Left cardiac atrium (tissue), 4 donors: ENCODE data around the gene CDKN2B. TPM values are rescaled to one million over a fixed set of nuclear protein-coding genes. Genes with fewer than 3 reads are reported as not detected.
A peak's percentile ranks its signal among the peaks of the same experiment; 100 is the strongest.
"Not testable (repeated sequence)": the region's sequence is repeated elsewhere in the genome, so short reads cannot be mapped to it uniquely, and the experiment has no call there.

Experiments
- ATAC-seq, 2 donors: fragments of 200-7000 bp; cut with Tn5 transposase; one replicate each; pipeline ENCODE4 v1.9.1; 2020; ENCODE audit warnings: mild to moderate bottlenecking in 2 of 2, moderate library complexity in 2 of 2
- DNase-seq: peaks from one replicate; pipeline ENCODE4 v3.0.0-alpha.2; 2020
- intact Hi-C, 2 donors: fragments of 100-400 bp; cut with DNase I; formaldehyde crosslinking; loops; one replicate each; pipeline versions ENCODE4 v1.14.1 to v1.15.1; 2022 to 2023
- total RNA-seq, 2 donors: library from RNA; stranded (reverse); fragmentation: NEBNext Ultra II Directional; extraction: Animal tissue kit (Norgen Biotek cat#: 25700); gene quantifications; one replicate each; pipeline ENCODE4 v1.2.1, GENCODE V29; 2021
- donor health status: DM: no; HTN: yes; CAD: no.
- donor health status: DM: no; HTN: yes; CAD: no; lungs with severe emphysema.
- donor health status: DM: yes; HTN: yes; CAD: no.
- donor health status: Dilated cardiomyopathy.

CDKN2B gene
- total RNA-seq, 2 donors from 2014 or later, result 3.6 to 7.9 TPM

GRCh38 chr9:21982391-21982790, 26.7 kb downstream of the CDKN2B start:
- no peak for ATAC-seq
- intact Hi-C loops, result no loop called here
- no peak for DNase-seq

GRCh38 chr9:21976334-21976875, 32.7 kb downstream of the CDKN2B start:
- DNase-seq (no peak), ATAC-seq (no peak)
- intact Hi-C loops, result no loop called here

DNA sequence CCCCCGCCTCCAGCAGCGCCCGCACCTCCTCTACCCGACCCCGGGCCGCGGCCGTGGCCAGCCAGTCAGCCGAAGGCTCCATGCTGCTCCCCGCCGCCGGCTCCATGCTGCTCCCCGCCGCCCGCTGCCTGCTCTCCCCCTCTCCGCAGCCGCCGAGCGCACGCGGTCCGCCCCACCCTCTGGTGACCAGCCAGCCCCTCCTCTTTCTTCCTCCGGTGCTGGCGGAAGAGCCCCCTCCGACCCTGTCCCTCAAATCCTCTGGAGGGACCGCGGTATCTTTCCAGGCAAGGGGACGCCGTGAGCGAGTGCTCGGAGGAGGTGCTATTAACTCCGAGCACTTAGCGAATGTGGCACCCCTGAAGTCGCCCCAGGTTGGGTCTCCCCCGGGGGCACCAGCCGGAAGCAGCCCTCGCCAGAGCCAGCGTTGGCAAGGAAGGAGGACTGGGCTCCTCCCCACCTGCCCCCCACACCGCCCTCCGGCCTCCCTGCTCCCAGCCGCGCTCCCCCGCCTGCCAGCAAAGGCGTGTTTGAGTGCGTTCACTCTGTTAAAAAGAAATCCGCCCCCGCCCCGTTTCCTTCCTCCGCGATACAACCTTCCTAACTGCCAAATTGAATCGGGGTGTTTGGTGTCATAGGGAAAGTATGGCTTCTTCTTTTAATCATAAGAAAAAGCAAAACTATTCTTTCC, 34.2 kb downstream of the CDKN2B start:
- intact Hi-C loops, result no loop called here
- DNase-seq (no peak), ATAC-seq (peak; percentile 75 to 81)

DNA sequence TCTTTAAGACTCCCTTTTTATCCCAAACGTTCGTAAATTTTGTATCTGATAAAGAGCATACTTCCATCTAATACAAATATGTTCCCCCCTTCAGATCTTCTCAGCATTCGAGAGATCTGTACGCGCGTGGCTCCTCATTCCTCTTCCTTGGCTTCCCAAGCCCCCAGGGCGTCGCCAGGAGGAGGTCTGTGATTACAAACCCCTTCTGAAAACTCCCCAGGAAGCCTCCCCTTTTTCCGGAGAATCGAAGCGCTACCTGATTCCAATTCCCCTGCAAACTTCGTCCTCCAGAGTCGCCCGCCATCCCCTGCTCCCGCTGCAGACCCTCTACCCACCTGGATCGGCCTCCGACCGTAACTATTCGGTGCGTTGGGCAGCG, 34.8 kb downstream of the CDKN2B start:
- ATAC-seq, result no peak
- intact Hi-C loops, result no loop called here
- no peak for DNase-seq

DNA sequence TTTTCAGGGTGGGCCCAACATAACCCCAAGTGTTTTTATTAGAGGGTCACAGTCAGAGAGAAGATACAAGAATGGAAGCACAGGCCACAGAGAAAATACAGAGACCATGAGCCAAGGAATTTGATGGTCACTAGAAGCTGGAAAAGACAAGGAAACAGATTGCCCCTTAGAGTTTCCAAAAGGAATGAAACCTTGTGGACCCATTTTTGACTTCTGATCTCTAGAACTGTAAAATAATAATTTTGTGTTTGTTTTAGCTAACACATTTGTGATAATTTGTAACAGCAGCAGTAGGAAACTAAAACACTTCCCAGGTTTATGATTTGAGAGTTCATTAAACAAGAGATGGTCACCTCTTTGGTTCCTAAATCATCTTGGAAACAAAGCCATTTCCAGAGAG, 36.7 kb downstream of the CDKN2B start:
- no peak for DNase-seq
- intact Hi-C loops, result no loop called here
- ATAC-seq, result no peak

DNA sequence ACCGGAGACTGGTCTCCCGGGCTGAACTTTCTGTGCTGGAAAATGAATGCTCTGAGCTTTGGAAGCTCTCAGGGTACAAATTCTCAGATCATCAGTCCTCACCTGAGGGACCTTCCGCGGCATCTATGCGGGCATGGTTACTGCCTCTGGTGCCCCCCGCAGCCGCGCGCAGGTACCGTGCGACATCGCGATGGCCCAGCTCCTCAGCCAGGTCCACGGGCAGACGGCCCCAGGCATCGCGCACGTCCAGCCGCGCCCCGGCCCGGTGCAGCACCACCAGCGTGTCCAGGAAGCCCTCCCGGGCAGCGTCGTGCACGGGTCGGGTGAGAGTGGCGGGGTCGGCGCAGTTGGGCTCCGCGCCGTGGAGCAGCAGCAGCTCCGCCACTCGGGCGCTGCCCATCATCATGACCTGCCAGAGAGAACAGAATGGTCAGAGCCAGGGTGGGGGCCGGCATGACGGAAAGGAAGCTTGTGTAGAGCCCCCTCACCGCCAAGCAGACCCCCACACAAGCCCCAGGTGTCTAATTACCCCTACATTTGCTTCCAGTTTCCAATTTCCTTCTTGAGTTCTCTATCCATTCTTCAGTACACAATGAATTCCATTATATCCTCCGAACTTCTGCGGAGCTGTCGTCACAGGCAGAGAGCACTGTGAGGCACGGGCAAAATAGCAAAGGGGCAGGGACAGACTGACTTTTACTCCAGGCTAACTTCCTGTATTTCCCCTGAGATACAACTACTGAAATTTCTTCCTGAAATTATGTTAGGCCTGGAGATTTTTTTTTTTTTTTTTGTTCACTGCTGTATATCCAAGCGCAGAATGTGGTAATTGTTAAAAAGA, 38.1 kb downstream of the CDKN2B start:
- intact Hi-C loops, result no loop called here
- no peak for DNase-seq

DNA sequence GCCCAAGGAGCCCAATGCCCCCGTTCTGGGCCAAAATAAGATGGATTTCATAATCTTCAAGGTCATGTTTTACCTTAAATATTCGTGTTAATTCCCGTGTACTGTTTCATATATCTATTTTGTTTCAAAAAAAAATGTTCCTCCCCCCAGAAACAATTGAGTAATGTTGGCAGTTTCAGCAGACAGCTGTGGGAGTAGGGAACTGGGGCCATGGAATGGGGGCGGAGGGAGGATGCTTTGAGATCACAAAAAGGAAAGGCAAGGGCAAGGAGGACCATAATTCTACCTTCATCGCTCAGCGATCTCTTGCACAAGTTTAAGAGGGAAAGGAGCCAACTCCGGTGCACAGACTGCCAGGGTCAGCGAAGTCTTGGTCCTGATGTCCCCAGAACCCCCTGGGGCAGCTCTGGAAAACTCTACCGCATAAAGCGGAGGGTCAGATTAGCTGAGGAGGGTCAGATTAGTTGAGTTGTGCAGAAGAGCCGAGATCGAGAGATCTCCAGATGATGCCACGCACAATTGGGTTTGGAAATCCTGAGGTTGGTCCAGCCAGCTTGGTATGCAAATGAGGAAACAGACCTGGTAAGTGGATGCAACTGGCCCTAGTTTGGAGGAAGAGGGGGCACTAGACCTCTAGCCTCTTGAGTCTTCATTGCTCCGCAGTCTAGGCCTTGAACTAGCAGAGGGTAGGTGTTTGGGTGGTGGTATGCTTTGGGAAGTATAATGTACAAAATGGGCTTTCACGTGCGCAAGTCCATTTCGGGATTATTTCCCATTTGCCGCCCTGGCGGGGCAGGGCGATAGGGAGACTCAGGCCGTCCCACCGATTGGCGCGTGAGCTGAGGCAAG, 38.9 kb downstream of the CDKN2B start:
- no peak for DNase-seq
- no peak for ATAC-seq
- intact Hi-C loops, result no loop called here

More for the DNA sequence above, 38.1 kb downstream of the CDKN2B start:
- no peak for ATAC-seq

DNA sequence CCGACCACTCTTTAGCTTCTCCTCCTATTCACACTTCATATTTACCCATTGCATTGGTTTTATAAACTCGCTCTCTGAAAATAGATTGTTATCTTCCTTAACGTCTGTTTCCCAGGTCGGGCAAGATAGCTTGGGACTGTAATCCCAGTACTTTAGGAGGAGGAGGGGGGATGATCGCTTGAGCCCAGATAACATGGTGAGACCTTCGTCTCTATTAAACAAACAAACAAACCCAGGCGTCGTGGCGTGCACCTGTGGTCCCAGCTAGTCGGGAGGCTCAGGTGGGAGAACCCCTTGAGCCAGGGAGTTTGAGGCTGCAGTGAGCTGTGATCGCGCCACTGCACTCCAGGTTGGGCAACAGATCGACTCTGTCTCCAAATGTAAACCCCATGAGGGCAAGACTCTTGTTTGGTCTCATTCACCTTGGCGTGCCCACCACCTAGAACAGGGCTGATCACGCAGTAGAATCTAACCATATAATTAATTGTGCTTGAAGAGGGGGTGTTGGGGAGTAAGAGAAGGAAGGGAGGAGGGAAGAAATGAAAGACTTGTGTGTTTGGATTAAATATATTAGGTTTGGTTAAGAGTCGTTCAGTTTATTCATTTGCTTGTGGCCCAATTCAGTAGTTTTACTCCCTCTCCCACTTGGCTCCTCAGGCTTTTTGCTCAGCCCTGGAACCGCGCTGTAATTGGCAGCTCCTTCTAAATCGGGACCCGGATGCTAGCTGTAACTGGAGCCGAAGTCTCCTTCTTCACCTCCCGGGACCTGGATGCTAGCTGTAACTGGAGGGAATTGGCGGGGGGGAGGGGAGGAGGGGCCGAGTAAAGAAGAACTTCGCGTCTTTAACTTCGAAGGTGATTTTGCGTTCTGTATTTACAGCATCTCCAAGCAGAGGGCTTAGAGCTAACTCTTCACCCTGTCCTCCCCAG, 39.8 kb downstream of the CDKN2B start:
- intact Hi-C loops, result no loop called here
- ATAC-seq (no peak), DNase-seq (no peak)

GRCh38 chr9:21968331-21969010, 40.6 kb downstream of the CDKN2B start:
- ATAC-seq (no peak), DNase-seq (no peak)
- intact Hi-C loops, result no loop called here

DNA sequence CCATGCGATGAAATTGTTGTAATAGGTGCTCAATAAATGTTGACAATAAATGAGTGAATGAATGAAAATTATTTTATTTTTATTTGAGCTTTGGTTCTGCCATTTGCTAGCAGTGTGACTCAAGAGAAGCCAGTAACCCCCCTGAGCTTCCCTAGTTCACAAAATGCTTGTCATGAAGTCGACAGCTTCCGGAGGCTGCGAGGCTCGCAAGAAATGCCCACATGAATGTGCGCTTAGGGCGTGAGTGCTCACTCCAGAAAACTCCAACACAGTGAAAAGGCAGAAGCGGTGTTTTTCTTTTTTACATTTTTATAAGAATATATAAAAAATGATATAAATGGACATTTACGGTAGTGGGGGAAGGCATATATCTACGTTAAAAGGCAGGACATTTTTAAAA, 41.4 kb downstream of the CDKN2B start:
- DNase-seq (no peak), ATAC-seq (no peak)

GRCh38 chr9:21967169-21967568, 41.9 kb downstream of the CDKN2B start:
- intact Hi-C loops, result no loop called here
- no peak for ATAC-seq

More for the DNA sequence above, 41.4 kb downstream of the CDKN2B start:
- intact Hi-C loops, result no loop called here

DNA sequence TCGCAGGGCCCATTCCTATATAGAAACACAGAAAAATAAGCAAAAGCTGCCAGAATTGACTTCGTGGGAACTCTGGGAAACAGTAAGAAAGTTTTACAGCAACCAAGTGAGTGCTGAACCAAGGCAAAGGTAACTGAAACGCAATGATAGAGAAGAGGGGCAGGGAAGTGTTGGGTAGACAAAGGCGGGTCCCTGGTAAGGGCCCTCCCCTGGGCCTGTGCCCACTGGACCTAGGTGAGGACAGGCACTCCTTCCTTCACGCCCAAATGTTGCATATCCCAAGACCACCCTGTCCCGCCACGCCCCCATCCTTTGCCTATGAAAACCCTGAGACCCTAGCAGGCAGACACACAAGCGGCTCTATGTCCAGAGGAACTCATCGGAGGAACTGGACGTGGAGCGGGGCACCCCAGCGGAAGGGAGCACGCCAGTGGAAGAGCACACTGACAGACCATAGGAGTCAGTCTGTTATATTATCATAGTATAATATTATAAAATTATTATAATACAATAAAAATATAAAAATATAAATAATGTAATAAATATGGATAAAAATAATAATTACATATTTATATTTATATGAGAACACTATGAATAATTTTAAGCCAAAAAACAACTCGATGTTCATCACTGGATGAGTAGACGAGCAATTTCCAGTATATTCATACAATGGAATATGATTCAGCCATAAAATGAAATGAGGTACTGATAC, 42.8 kb downstream of the CDKN2B start:
- intact Hi-C loops, result no loop called here
- DNase-seq (no peak), ATAC-seq (no peak)

More at GRCh38 chr9:21967169-21967568, 41.9 kb downstream of the CDKN2B start:
- no peak for DNase-seq

DNA sequence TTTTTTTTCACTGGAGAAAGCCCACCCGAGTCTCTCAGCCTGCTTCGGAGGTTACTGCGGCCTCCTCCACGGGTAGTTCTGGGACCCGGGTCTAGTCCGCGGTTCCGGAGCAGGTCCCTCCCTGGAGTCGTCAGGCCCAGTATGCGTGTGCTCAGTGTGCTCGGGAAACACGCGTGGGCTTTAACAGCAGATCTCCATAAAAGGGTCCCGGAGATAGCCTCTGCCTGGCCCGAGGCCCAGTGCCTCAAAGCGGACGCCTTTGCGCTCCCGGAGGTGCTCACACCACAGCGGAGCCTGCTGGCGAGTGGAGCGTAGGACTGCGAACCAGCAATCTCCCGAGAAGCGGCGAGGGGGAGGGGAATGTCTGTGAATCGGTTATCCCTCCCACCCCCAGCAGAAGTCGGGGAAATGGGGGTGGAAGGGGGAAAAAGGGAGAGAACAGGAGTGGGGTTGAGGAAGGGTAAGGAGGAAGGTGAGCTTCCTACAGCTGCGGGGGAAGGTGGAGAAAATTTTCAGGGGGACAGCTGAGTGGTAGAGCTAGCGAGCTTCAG, 43.6 kb downstream of the CDKN2B start:
- DNase-seq (peak; percentile 53), ATAC-seq (peak; percentile 73 to 92)
- intact Hi-C loops, result no loop called here

GRCh38 chr9:21964925-21965385, 44.1 kb downstream of the CDKN2B start:
- no peak for DNase-seq
- intact Hi-C loops, result no loop called here
- peak; percentile 70 to 88 for ATAC-seq

DNA sequence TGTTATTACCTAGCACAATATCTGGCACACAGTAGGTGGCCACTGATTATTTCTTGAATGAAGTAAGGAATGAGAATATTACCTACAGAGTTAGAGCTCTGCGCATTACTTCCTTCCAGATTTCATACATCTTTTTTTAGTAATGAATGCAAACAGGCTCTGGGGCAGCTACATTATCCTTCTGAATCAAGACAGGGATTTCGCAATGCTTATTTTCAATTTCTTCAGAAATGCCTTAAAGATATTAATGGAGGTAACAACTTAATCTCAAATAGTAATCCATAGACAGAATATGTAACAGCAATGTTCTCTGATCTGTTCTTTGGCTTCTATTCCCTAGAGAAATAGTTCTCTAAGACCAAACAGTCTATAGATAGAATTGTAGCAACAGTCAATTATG, 47.5 kb downstream of the CDKN2B start:
- ATAC-seq (no peak), DNase-seq (no peak)
- intact Hi-C loops, result no loop called here

- DNase-seq, ATAC-seq, intact Hi-C loops: not testable (repeated sequence)
Measured at GRCh38 chr9:21959268-21959667, 49.8 kb downstream of the CDKN2B start.

DNA sequence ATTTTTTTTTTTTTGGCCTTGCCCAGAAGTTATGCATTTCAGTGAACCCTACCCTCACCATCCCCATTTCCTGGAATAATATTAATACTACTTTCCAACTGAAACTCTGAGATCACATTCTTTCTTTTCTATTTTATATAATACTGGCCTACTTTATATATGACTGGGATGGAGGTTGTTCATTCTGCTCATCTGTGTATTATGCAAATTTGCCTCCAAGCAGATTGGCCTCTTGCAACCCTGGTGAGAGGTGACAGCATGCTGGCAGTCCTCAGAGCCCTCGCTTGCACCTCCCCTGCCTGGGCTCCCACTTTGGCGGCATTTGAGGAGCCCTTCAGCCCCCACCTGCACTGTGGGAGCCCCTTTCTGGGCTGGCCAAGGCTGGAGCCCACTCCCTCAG, 50.3 kb downstream of the CDKN2B start:
- no peak for ATAC-seq
- no peak for DNase-seq
- intact Hi-C loops, result no loop called here
